Esophagus squamous epithelium (tissue), 5 donors: Measurements from ENCODE around the gene KIF13A. TPM values are rescaled to one million over a fixed set of nuclear protein-coding genes. Genes with fewer than 3 reads are reported as not detected.

Source experiments
- DNase-seq: peaks from one replicate; lab custom pipeline; 2025; lab: John Stamatoyannopoulos, UW
- H3K27ac ChIP-seq, 4 donors: fragments of 200-600 bp; sonication (generic); one replicate each; pipeline ENCODE4 v1.5.1; 2016 to 2019; ENCODE audit warnings: mild to moderate bottlenecking in 1 of 4
- H3K27me3 ChIP-seq, 4 donors: fragments of 200-600 bp; sonication (generic); 1 replicate in 3 of 4; 2 replicates in 1 of 4; pipeline versions ENCODE4 v1.5.1 to v1.6.0; 2017 to 2021; ENCODE audit warnings: antibody characterized with exemption in 1 of 4
- H3K36me3 ChIP-seq, 3 donors: fragments of 200-600 bp; sonication (generic); one replicate each; pipeline ENCODE4 v1.5.1; 2016 to 2019
- H3K4me1 ChIP-seq, 3 donors: fragments of 200-600 bp; sonication (generic); one replicate each; pipeline ENCODE4 v1.5.1; 2017 to 2019
- H3K4me3 ChIP-seq, 4 donors: fragments of 200-600 bp; sonication (generic); 1 replicate in 3 of 4; 2 replicates in 1 of 4; pipeline ENCODE4 v1.5.1; 2016 to 2019; ENCODE audit warnings: mild to moderate bottlenecking in 2 of 4, moderate library complexity in 1 of 4
- H3K9me3 ChIP-seq, 3 donors: fragments of 200-600 bp; sonication (generic); one replicate each; pipeline ENCODE4 v1.5.1; 2016 to 2019
- POLR2A ChIP-seq, 4 donors: fragments of 450-650 bp; IDR thresholded peaks; one replicate each; pipeline ENCODE4 v1.6.1; 2017; ENCODE audit warnings: antibody characterized with exemption in 4 of 4, mild to moderate bottlenecking in 4 of 4, moderate library complexity in 3 of 4
- WGBS, 2 donors: methylation state at CpG; one replicate each; pipeline ENCODE4 v1.1.5; 2018; 5-methylcytosine and 5-hydroxymethylcytosine counted together
- intact Hi-C: fragments of 100-400 bp; cut with DNase I; formaldehyde crosslinking; loops from one replicate; pipeline ENCODE4 v1.15.0; 2022
- total RNA-seq, 4 donors: library from RNA; depleted of rRNA; stranded (reverse); fragments of >200 nt; gene quantifications; one replicate each; pipeline ENCODE4 v1.1.0, GENCODE V29; 2016
- TF ChIP-seq, protein P1 (sequence below), 6 experiments: fragments of 450-650 bp in 4 of 6; fragments of 200-600 bp in 2 of 6; sonication (generic) in 2 of 6; IDR thresholded peaks; one replicate each; pipeline ENCODE4 v1.5.1; 2016 to 2019; ENCODE audit warnings: antibody characterized with exemption in 6 of 6, mild to moderate bottlenecking in 4 of 6, moderate library complexity in 4 of 6
- donor health status: DM: yes; HTN: yes; CAD: no.

KIF13A gene
- total RNA-seq, 4 donors from 2014 or later: 18.7 to 34.5 (median 25.0) TPM

DNA sequence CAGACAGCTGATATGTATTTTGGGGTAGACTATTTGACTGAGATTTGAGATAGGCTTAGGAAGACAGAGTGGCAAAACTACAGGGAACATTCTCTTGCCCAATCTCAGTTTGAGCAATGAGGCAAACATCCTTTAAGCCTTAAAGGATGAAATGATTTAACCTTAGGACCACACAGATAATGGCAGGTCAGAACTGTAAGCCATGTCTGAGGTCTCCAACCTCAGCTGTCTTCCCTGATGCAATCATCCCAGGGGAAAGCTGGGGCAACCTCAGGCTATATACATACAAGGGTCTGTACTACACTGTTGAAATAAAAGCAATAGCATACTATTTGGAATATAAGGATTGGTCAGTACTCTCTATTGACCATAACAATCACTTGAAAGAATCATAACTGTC is 196.9 kb downstream of the KIF13A start:
- H3K9me3 ChIP-seq: no peaks in the 10 kb centered on the region
- H3K27ac ChIP-seq: no peak overlapping the region
- no peak for DNase-seq
- no peaks in the 10 kb centered on the region for H3K4me1 ChIP-seq
- no peak overlapping the region for H3K4me3 ChIP-seq
- intact Hi-C loops: no loop called here
- no peak for TF ChIP-seq POLR2A (IDR thresholded peaks at IDR 0.05)
- TF ChIP-seq, protein P1, sequence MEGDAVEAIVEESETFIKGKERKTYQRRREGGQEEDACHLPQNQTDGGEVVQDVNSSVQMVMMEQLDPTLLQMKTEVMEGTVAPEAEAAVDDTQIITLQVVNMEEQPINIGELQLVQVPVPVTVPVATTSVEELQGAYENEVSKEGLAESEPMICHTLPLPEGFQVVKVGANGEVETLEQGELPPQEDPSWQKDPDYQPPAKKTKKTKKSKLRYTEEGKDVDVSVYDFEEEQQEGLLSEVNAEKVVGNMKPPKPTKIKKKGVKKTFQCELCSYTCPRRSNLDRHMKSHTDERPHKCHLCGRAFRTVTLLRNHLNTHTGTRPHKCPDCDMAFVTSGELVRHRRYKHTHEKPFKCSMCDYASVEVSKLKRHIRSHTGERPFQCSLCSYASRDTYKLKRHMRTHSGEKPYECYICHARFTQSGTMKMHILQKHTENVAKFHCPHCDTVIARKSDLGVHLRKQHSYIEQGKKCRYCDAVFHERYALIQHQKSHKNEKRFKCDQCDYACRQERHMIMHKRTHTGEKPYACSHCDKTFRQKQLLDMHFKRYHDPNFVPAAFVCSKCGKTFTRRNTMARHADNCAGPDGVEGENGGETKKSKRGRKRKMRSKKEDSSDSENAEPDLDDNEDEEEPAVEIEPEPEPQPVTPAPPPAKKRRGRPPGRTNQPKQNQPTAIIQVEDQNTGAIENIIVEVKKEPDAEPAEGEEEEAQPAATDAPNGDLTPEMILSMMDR (IDR thresholded peaks at IDR 0.05): no peak
- no peaks in the 10 kb centered on the region for H3K27me3 ChIP-seq
- H3K36me3 ChIP-seq: peaks cover 3 to 99% (median 18%) of the 10 kb centered on the region in 3 donors

- no peak for DNase-seq
- H3K27me3 ChIP-seq: no peaks in the 10 kb centered on the region
- no peak overlapping the region for H3K4me3 ChIP-seq
- peaks cover 18 to 98% (median 18%) of the 10 kb centered on the region in 3 donors for H3K36me3 ChIP-seq
- no peak overlapping the region for H3K27ac ChIP-seq
- TF ChIP-seq POLR2A (IDR thresholded peaks at IDR 0.05): no peak
- TF ChIP-seq, protein P1 (IDR thresholded peaks at IDR 0.05): no peak
- intact Hi-C loops: no loop called here
- H3K4me1 ChIP-seq: no peaks in the 10 kb centered on the region
- WGBS, 2 donors: 76 to 80% methylated on average over 6 to 7 of the region's 7 CpGs
- H3K9me3 ChIP-seq: no peaks in the 10 kb centered on the region
These were observed 202.2 kb downstream of the KIF13A start for GRCh38 chr6:17785094-17785787.

GRCh38 chr6:17780061-17780460 is 207.4 kb downstream of the KIF13A start:
- H3K4me3 ChIP-seq: no peak overlapping the region
- no peak overlapping the region for H3K27ac ChIP-seq
- 69 to 82% methylated on average over 2 of the region's 2 CpGs for WGBS, 2 donors
- H3K36me3 ChIP-seq: peaks cover 15 to 98% (median 30%) of the 10 kb centered on the region in 3 donors
- TF ChIP-seq, protein P1 (IDR thresholded peaks at IDR 0.05): no peak
- no peak for TF ChIP-seq POLR2A (IDR thresholded peaks at IDR 0.05)
- H3K4me1 ChIP-seq: no peaks in the 10 kb centered on the region
- no peaks in the 10 kb centered on the region for H3K27me3 ChIP-seq
- DNase-seq: no peak
- intact Hi-C loops: no loop called here
- H3K9me3 ChIP-seq: no peaks in the 10 kb centered on the region

DNA sequence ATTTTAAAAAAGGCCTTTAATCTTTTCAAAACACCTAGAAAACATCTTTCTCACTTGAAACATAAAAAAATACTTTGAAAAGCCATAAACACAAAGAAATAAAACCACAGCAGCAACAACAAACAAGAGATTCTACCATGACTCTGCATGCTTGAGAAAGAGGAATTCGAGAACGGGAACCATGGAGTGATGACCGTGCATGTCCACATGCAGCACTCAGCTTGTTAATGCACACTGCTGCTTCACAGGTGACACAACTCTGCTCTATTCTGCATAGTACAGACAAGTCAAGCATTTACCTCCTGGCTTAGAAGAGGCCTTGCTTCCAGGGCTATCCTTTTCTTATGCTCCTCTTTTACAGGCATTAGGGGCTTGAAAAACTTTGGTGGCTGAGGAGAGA is 215.8 kb downstream of the KIF13A start:
- Histone ChIP-seq H3K9me3 (no peaks in the 10 kb centered on the region), H3K27ac (no peak overlapping the region), H3K4me3 (no peak overlapping the region), H3K36me3 (peaks cover 7 to 96% (median 13%) of the 10 kb centered on the region in 3 donors), H3K4me1 (no peaks in the 10 kb centered on the region), H3K27me3 (no peaks in the 10 kb centered on the region)
- DNase-seq: no peak
- intact Hi-C loops: no loop called here
- 74 to 90% methylated on average over 3 of the region's 3 CpGs for WGBS, 2 donors
- no peak for TF ChIP-seq POLR2A (IDR thresholded peaks at IDR 0.05)
- TF ChIP-seq, protein P1 (IDR thresholded peaks at IDR 0.05): no peak

DNA sequence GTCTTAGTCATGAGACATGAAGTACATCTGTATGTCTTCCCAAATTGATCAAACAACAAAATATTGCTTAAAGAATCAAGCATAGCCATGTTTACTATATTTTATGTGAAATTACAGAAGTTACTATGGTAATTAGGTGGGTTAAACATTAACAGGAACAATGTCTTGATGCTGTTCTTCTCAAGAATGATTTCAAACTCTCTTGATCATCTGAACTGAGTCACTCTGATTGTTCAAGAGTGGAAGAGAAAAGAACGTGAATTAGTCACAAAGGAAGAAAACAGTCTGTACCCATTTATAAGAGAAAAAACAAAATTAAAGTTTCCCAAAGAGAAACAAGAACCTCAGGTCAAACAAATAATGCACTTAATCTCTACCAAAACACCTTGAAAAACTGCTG is 218.6 kb downstream of the KIF13A start:
- Histone ChIP-seq H3K9me3 (no peaks in the 10 kb centered on the region), H3K36me3 (peaks cover 7 to 93% (median 11%) of the 10 kb centered on the region in 3 donors), H3K27ac (no peak overlapping the region), H3K27me3 (no peaks in the 10 kb centered on the region), H3K4me3 (no peak overlapping the region), H3K4me1 (no peaks in the 10 kb centered on the region)
- no peak for DNase-seq
- no peak for TF ChIP-seq POLR2A (IDR thresholded peaks at IDR 0.05)
- TF ChIP-seq, protein P1 (IDR thresholded peaks at IDR 0.05): no peak
- WGBS, 2 donors: 57 to 71% methylated on average over 1 of the region's 1 CpG
- intact Hi-C loops: no loop called here
